DND-41 (cell line): ENCODE results near the gene GC.
A peak's percentile ranks its signal among the peaks of the same experiment; 100 is the strongest.
"Not testable (repeated sequence)": the region's sequence is repeated elsewhere in the genome, so short reads cannot be mapped to it uniquely, and the experiment has no call there.

Source experiments
- ATAC-seq: fragments of 200-7000 bp; cut with Tn5 transposase; 3 replicates; pipeline ENCODE4 v1.9.1; 2021; ENCODE audit warnings: low read depth; ENCODE audit not compliant: insufficient read depth
- DNase-seq: peaks from one replicate; pipeline ENCODE4 v3.0.0-alpha.2; 2020
- H2AFZ ChIP-seq: 2 replicates; pipeline ENCODE4 v1.6.0; 2012; ENCODE audit warnings: low read depth, low read length
- H3K27ac ChIP-seq: 2 replicates; pipeline ENCODE4 v1.5.1; 2012; ENCODE audit warnings: low read length, inconsistent platforms
- H3K27me3 ChIP-seq: fragments of 200-600 bp; sonication (generic); 2 replicates; pipeline ENCODE4 v1.6.0; 2012; ENCODE audit warnings: low read length, mild to moderate bottlenecking, inconsistent platforms; ENCODE audit not compliant: insufficient read depth, poor library complexity
- H3K36me3 ChIP-seq: 2 replicates; pipeline ENCODE4 v1.5.1; 2012; ENCODE audit warnings: low read length, inconsistent platforms; ENCODE audit not compliant: insufficient read depth
- H3K4me1 ChIP-seq: 2 replicates; pipeline ENCODE4 v1.5.1; 2012; ENCODE audit warnings: mild to moderate bottlenecking, low read length; ENCODE audit not compliant: insufficient read depth
- H3K4me2 ChIP-seq: 2 replicates; pipeline ENCODE4 v1.6.0; 2012; ENCODE audit warnings: mild to moderate bottlenecking, moderate library complexity, low read length, inconsistent platforms; ENCODE audit not compliant: insufficient read depth
- H3K4me3 ChIP-seq, 2 experiments: fragments of 200-600 bp in 1 of 2; shearing (Covaris generic) in 1 of 2; 2 replicates each; pipeline ENCODE4 v1.5.1; 2012 to 2016; ENCODE audit warnings: inconsistent platforms in 2 of 2, low read length in 2 of 2, mild to moderate bottlenecking in 2 of 2, low read depth in 1 of 2, moderate library complexity in 1 of 2
- H3K79me2 ChIP-seq: 2 replicates; pipeline ENCODE4 v1.6.0; 2012; ENCODE audit warnings: low read length, inconsistent platforms; ENCODE audit not compliant: insufficient read depth
- H3K9ac ChIP-seq: 2 replicates; pipeline ENCODE4 v1.6.0; 2012; ENCODE audit warnings: low read depth, mild to moderate bottlenecking, inconsistent platforms, low read length, moderate library complexity
- H3K9me3 ChIP-seq: 2 replicates; pipeline ENCODE4 v1.5.1; 2012; ENCODE audit warnings: low read length, moderate library complexity, mild to moderate bottlenecking, inconsistent platforms; ENCODE audit not compliant: insufficient read depth, severe bottlenecking
- H4K20me1 ChIP-seq: 2 replicates; pipeline ENCODE4 v1.6.0; 2012; ENCODE audit warnings: low read length; ENCODE audit not compliant: insufficient read depth
- EZH2 ChIP-seq: IDR thresholded peaks from 3 replicates; pipeline ENCODE4 v1.6.1; 2012; ENCODE audit warnings: borderline replicate concordance, low read depth, mild to moderate bottlenecking, moderate library complexity, low read length, inconsistent platforms; ENCODE audit not compliant: severe bottlenecking
- TF ChIP-seq, protein P1 (sequence below): IDR thresholded peaks from 2 replicates; pipeline ENCODE4 v1.5.1; 2012; ENCODE audit warnings: borderline replicate concordance, low read length, moderate library complexity, mild to moderate bottlenecking; ENCODE audit not compliant: poor library complexity, severe bottlenecking; ENCODE audit errors: extremely low read depth

Gene GC

GRCh38 chr4:71814433-71814832, 30.6 kb upstream of the GC start:
- H3K36me3 ChIP-seq, result no peaks in the 10 kb centered on the region
- H3K79me2 ChIP-seq, result no peaks in the 10 kb centered on the region
- no peak overlapping the region for H3K27ac ChIP-seq
- H3K4me3 ChIP-seq, result no peak overlapping the region
- H3K9me3 ChIP-seq, result no peaks in the 10 kb centered on the region
- H3K27me3 ChIP-seq, result no peaks in the 10 kb centered on the region
- ATAC-seq (0 out of 3 replicates have a peak, but pooled peaks have one; percentile 44), DNase-seq (peak; percentile 15)
- no peak overlapping the region for H3K9ac ChIP-seq
- no peaks in the 10 kb centered on the region for H4K20me1 ChIP-seq
- TF ChIP-seq, protein P1, sequence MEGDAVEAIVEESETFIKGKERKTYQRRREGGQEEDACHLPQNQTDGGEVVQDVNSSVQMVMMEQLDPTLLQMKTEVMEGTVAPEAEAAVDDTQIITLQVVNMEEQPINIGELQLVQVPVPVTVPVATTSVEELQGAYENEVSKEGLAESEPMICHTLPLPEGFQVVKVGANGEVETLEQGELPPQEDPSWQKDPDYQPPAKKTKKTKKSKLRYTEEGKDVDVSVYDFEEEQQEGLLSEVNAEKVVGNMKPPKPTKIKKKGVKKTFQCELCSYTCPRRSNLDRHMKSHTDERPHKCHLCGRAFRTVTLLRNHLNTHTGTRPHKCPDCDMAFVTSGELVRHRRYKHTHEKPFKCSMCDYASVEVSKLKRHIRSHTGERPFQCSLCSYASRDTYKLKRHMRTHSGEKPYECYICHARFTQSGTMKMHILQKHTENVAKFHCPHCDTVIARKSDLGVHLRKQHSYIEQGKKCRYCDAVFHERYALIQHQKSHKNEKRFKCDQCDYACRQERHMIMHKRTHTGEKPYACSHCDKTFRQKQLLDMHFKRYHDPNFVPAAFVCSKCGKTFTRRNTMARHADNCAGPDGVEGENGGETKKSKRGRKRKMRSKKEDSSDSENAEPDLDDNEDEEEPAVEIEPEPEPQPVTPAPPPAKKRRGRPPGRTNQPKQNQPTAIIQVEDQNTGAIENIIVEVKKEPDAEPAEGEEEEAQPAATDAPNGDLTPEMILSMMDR, result no peak
- TF ChIP-seq EZH2, result no peak
- H2AFZ ChIP-seq, result no peak overlapping the region
- no peaks in the 10 kb centered on the region for H3K4me1 ChIP-seq
- no peak overlapping the region for H3K4me2 ChIP-seq

DNA sequence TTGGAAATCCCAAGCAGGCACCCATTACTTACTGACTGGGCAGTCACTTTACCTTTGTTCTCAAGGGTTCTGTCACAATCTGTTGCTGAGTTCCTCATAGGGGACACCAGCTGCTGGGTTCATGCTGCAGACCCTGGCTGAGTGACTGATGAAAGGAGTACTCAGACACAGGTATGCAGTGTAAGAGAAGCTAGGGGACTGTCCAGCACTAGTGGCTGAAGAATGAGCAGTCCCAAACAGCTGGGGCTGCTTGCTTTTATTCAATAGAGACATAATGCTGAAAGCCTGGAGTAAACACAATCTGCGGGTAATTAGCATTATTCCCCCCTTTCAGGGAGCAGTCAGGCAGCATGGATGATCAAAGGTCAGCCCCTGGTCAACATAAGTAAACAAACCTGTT, 25.9 kb upstream of the GC start:
- ATAC-seq, H4K20me1 ChIP-seq, H3K9me3 ChIP-seq, H3K9ac ChIP-seq, H3K4me3 ChIP-seq, DNase-seq, H3K4me1 ChIP-seq, H3K27ac ChIP-seq, H3K79me2 ChIP-seq, H3K36me3 ChIP-seq, H3K4me2 ChIP-seq, H2AFZ ChIP-seq, H3K27me3 ChIP-seq: not testable (repeated sequence)

GRCh38 chr4:71807469-71807868, 23.6 kb upstream of the GC start:
- H2AFZ ChIP-seq, result no peak overlapping the region
- H3K27me3 ChIP-seq, result no peaks in the 10 kb centered on the region
- ATAC-seq (no peak), DNase-seq (no peak)
- no peak overlapping the region for H3K4me2 ChIP-seq
- H3K4me1 ChIP-seq, result no peaks in the 10 kb centered on the region
- no peak overlapping the region for H3K27ac ChIP-seq
- no peaks in the 10 kb centered on the region for H3K9me3 ChIP-seq
- no peak for TF ChIP-seq EZH2
- TF ChIP-seq, protein P1, result no peak
- no peaks in the 10 kb centered on the region for H3K36me3 ChIP-seq
- H3K4me3 ChIP-seq, result no peak overlapping the region
- H3K79me2 ChIP-seq, result no peaks in the 10 kb centered on the region
- H3K9ac ChIP-seq, result no peak overlapping the region
- H4K20me1 ChIP-seq, result no peaks in the 10 kb centered on the region

DNA sequence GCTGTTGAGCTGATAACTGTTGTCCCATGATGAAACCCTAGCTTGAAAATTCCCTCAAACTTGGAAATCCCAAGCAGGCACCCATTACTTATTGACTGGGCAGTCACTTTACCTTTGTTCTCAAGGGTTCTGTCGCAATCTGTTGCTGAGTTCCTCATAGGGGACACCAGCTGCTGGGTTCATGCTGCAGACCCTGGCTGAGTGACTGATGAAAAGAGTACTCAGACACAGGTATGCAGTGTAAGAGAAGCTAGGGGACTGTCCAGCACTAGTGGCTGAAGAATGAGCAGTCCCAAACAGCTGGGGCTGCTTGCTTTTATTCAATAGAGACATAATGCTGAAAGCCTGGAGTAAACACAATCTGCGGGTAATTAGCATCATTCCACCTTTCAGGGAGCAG, 21.4 kb upstream of the GC start:
- not testable (repeated sequence) for H3K9me3 ChIP-seq, H3K4me1 ChIP-seq, H3K4me3 ChIP-seq, ATAC-seq, H3K27ac ChIP-seq, H3K36me3 ChIP-seq, H3K27me3 ChIP-seq, DNase-seq, H3K4me2 ChIP-seq, H3K79me2 ChIP-seq, H4K20me1 ChIP-seq, H3K9ac ChIP-seq, H2AFZ ChIP-seq

- H3K79me2 ChIP-seq, H3K27me3 ChIP-seq, H3K4me2 ChIP-seq, H3K9ac ChIP-seq, H3K9me3 ChIP-seq, H3K4me3 ChIP-seq, H2AFZ ChIP-seq, DNase-seq, H3K27ac ChIP-seq, H3K36me3 ChIP-seq, H4K20me1 ChIP-seq, ATAC-seq, H3K4me1 ChIP-seq: not testable (repeated sequence)
These were observed 20.3 kb upstream of the GC start for GRCh38 chr4:71804017-71804697.
